Stimulated activated CD4-positive, alpha-beta T cell treated with anti-CD3 and anti-CD28 coated beads, Interleukin-4, amount 100 ng/mL, for 1 hour (primary cell): ENCODE measurements around the gene ARL2.

Source experiments
- DNase-seq: peaks from one replicate; pipeline ENCODE4 v3.0.0-alpha.2; 2020

The ARL2 gene

GRCh38 chr11:65051398-65051858 lies 37.5 kb downstream of the ARL2 start:
- DNase-seq = no peak

GRCh38 chr11:65053827-65054508 lies 40.0 kb downstream of the ARL2 start:
- DNase-seq = no peak

DNA sequence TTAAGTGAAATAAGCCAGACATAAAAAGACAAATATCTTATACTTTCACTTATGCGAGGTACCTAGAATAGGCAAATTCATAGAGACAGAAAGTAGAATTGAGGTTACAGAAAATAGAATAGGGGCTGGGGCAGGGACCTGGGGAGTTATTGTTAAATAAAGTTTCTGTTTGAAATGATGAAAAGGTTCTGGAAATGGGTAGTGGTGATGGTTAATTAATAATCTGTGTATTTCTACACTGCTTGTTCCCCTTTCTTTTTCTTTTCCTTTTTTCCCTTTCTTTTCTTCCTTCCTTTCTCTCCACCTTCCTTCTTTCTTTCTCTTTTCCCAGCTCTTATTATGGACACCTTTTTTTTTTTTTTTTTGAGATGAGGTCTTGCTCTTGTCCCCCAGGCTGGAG lies 41.6 kb downstream of the ARL2 start:
- no peak for DNase-seq

DNA sequence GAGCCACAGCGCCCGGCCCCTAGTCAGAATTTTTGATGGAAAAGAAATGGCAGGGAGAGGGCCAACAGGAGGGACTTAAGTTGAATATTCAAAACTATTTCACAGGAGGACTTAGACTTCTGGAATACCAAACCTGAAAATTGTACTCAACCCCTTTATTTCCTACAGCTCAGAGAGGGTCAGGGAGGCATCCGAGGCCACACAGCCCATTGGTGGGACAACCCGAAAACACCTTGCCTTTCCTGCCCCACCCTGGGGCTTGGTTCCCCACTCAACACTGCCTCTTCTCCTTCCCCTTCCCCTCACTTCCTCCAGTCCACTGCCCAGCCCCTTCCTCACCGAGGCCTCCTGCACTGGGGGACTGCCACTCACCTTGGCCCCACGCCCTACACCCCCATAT lies 43.0 kb downstream of the ARL2 start:
- no peak for DNase-seq

GRCh38 chr11:65057526-65057925 lies 43.6 kb downstream of the ARL2 start:
- DNase-seq = no peak

DNA sequence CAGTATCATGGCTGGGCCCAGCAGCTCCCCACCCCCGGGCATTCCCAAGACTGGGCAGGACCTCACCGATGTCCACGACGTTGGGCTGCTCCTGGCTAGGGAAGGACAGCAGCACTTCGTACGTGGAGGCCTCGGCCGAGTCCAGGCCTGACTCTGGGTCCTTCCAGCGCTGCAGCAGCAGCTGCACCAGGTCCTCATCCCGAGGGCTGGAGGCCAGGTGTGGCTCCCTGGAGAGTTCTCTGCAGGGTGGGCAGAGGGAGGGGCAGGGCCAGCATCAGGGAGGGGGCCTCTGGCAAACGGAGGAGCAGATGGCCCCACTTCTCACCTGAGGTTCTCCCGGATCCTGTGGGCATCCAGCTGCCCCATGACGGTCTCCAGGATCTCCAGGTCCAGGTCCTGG lies 44.1 kb downstream of the ARL2 start:
- DNase-seq = no peak

GRCh38 chr11:65058419-65059054 lies 44.6 kb downstream of the ARL2 start, which contains the start of gene NAALADL1:
Gene NAALADL1, minus strand, starts transcription at chr11:65058553. Its CDS starts 32 bp downstream, at chr11:65058521.
- DNase-seq = no peak

DNA sequence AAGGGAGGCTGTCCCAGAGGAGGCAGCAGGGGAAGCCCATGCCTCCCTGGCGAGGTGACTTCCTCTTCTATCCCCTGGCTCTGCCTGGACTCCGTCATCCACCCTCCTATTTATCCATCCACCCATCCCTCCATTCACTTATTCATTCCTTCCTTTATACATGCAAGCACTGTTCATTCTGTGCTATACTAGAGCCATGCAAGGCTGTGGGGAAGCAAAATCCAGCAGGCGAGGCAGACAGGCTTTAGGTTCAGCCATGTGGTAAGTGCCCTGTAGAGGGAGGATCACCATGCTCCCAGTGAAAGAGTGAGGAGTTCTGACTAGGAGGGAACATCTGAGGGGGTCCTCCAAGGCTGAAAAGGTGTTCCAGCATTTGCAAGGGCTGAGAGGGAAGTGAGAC lies 45.6 kb downstream of the ARL2 start:
- no peak for DNase-seq

DNA sequence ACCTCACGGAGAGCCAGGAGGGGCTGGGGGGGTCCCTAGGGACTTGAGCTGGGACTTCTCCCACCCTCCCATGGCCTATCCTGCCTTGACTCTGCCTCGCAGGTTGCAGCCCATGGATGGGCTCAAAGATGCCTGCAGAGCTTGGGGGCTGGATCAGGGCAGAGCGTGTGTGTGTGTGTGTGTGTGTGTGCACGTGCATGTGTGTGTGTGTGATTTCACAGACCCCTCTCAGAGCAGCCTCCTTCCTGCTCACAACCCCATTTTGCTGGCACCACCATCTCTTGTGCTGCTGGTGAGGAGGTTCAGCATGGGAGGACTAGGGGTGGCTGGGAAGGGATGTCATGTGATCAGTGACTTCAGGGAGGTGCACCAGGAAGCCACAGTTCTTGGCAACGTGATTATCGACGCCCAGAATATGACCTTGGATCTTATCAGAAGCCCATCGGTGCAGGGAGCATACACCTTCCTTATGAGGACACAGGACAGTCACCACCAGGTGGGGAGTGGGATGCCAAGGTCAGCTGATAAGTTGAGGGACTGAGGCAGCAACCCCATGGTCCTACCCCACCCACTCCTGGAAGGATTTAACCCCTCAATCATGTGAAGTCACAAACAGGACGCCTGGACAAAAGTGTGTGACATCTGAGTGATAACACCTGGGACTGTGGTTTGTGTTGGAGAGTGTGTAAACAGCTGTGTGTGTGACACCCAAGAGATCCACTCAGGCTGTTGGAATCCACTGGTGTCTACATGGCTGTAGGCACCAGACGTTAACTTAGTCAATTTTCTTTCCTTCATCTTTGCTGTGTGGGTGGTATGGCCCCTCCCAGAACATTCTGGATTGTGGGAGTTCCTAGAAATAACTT lies 46.2 kb downstream of the ARL2 start:
- no peak for DNase-seq

GRCh38 chr11:65060913-65061408 lies 47.0 kb downstream of the ARL2 start:
- no peak for DNase-seq

DNA sequence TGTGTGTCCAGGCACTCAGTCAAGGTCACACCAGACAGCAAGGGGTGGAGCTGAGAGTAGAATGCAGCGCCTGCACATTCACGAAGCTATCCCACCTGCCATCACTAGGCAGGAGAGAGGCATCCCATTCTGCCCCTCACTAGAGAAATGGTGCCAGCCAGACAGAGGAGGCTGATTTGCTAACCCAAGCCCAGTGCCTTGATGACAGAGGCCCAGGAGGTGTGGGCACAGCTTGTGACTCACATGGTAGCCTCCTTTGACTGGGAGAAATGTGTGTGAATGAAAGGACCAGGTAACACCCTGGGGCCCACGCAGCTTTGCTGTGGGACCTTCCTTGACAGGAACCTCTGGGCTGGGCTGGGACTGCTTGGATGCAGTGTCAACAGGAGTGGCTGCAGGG lies 49.6 kb downstream of the ARL2 start:
- no peak for DNase-seq

GRCh38 chr11:65064847-65065240 lies 50.9 kb downstream of the ARL2 start:
- DNase-seq = no peak

GRCh38 chr11:65065851-65066250 lies 51.9 kb downstream of the ARL2 start:
- DNase-seq = no peak

- no peak for DNase-seq
Observed at GRCh38 chr11:65066315-65066714, 52.4 kb downstream of the ARL2 start.

GRCh38 chr11:65066805-65067291 lies 52.9 kb downstream of the ARL2 start:
- no peak for DNase-seq

DNA sequence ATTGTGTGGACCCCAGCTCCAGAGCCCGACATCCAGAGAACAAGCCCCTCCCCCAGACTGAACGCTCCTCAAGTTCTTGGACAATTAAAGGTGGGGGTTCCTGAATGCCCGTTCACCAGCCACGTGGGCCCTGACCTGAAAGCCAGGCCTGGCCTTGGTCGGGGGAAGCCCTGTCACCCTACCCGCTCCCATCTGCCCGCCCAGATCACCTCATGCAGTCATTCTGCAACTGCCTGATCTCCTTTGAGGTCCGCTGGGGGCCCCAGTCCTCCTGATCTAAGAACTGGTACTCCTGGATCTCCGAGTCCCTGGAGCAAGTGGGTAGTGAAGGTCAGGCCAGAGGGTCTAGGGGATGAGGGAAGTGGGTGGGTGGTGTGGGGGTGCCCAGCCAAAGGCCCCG lies 53.5 kb downstream of the ARL2 start:
- no peak for DNase-seq

DNA sequence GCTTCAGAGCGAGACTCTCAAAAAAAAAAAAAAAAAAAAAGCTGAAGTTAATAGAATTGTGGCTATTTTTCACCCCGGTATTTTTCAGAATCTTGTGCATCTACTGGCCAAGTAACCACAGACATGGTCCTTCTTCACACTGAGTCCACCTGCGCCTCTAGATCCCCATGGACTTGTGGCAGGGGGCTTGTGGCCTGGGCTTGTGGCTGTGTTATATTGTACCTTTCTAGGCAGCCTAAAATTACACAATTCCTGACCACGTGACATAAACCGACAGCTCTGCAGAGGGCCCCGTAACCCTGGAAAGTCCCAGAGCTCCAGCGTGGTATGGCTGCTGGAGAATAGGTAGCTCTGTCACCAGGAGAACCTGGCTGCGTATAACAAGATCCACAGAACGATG lies 55.3 kb downstream of the ARL2 start:
- no peak for DNase-seq
